Spinal cord (tissue), 10 donors: ENCODE measurements around the gene TCF15. TPM values are rescaled to one million over a fixed set of nuclear protein-coding genes. Genes with fewer than 3 reads are reported as not detected.
"Not testable (repeated sequence)": the region's sequence is repeated elsewhere in the genome, so short reads cannot be mapped to it uniquely, and the experiment has no call there.

ENCODE experiments used
- DNase-seq, 6 donors: peaks; one replicate each; pipeline versions ENCODE4 v3.0.0 to v3.0.0-alpha.2; 2013 to 2015; ENCODE audit warnings: low spot score in 6 of 6, low read depth in 4 of 6
- H3K27ac ChIP-seq: one replicate; pipeline ENCODE4 v1.5.1; 2013; ENCODE audit warnings: low read depth, low read length, control low read depth
- H3K27me3 ChIP-seq: one replicate; pipeline ENCODE4 v1.6.1; 2013; ENCODE audit warnings: low read length; ENCODE audit not compliant: control insufficient read depth, insufficient read depth
- H3K36me3 ChIP-seq: one replicate; pipeline ENCODE4 v1.6.1; 2013; ENCODE audit warnings: low read length; ENCODE audit not compliant: control insufficient read depth, insufficient read depth
- H3K4me1 ChIP-seq: one replicate; pipeline ENCODE4 v1.6.1; 2013; ENCODE audit warnings: low read length; ENCODE audit not compliant: control insufficient read depth, insufficient read depth
- H3K4me3 ChIP-seq: one replicate; pipeline ENCODE4 v1.5.1; 2013; ENCODE audit warnings: low read depth, low read length, control low read depth
- H3K9me3 ChIP-seq: one replicate; pipeline ENCODE4 v1.6.1; 2013; ENCODE audit warnings: low read length; ENCODE audit not compliant: control insufficient read depth, insufficient read depth
- WGBS: methylation state at CpG from one replicate; pipeline ENCODE4 v1.1.5; 2013; ENCODE audit warnings: missing lambda C conversion rate; ENCODE audit not compliant: insufficient coverage; 5-methylcytosine and 5-hydroxymethylcytosine counted together
- polyA plus RNA-seq, 2 donors: library from polyadenylated mRNA; unstranded; fragments of 120-200 nt; gene quantifications; one replicate each; pipeline ENCODE4 v1.2.1, GENCODE V29; 2013; ENCODE audit not compliant: insufficient read length in 2 of 2
- total RNA-seq, 2 donors: library from RNA; depleted of rRNA in 1 of 2; stranded (reverse); fragments of 120-200 nt in 1 of 2; fragments of >200 nt in 1 of 2; gene quantifications; one replicate each; pipeline versions ENCODE4 v1.2.3 to v1.2.4, GENCODE V29; 2013 to 2014
- donor health status: healthy.

Gene TCF15
- total and polyA plus RNA-seq, 4 donors: 0.40 to 1.8 (median 1.7) TPM

DNA sequence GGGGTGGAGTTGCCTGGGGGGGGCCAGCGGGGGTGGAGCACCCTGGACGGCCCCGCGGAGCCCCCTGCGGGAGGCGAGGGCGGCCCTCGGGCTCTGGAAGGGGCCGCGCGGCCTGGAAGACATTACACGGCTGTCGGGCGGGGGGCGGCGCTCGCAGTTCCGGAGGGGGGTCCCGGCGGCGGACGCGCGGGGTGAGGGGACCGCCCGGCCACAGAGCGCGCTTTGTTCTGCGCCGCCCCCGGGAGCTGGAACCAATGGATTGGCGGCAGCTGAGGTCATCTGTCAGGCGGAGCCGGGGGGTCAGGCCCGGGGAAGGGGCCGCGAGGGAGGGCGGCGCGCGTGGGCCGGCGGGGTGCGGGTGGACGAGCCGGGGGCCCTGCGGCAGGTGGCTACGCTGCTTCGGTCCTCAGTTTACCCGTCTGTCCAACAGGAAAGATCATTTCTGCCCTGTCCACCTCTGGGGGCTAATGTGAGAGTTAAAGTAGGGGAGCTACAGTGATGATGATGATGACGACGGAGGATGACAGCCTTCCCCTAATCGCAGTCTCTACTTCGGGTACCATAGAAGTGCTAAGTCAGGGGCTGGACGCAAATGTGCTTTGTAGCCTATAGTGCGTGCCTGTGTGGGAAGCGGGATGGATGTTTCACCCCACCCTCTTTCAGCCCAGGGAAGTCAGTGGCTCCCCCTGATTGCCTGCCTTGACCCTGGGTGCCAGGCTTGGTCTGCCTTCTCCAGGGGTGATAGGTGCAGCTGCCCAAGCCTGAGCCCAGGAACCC is 32.5 kb upstream of the TCF15 start:
- Histone ChIP-seq H3K4me3 (no peak overlapping the region), H3K36me3 (peaks cover 7% of the 10 kb centered on the region), H3K9me3 (no peaks in the 10 kb centered on the region), H3K4me1 (peaks cover 14% of the 10 kb centered on the region), H3K27ac (peak overlapping the region; percentile 63), H3K27me3 (no peaks in the 10 kb centered on the region)
- peak in 2 of 6 donors; percentile 76 to 77 for DNase-seq
- 3% methylated on average over 56 of the region's 57 CpGs for WGBS

DNA sequence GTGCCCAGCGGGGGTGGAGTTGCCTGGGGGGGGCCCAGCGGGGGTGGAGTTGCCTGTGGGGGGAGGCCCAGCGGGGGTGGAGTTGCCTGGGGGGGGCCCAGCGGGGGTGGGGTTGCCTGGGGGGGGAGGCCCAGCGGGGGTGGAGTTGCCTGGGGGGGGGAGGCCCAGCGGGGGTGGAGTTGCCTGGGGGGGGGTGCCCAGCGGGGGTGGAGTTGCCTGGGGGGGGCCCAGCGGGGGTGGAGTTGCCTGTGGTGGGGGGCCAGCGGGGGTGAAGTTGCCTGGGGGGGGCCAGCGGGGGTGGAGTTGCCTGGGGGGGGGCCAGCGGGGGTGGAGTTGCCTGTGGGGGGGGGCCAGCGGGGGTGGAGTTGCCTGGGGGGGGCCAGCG is 31.9 kb upstream of the TCF15 start:
- H3K36me3 ChIP-seq, DNase-seq, H3K27ac ChIP-seq, H3K9me3 ChIP-seq, H3K4me3 ChIP-seq, H3K27me3 ChIP-seq: not testable (repeated sequence)
- no CpG with 5 or more reads among the region's 13 CpGs for WGBS
- peaks cover 14% of the 10 kb centered on the region for H3K4me1 ChIP-seq

DNA sequence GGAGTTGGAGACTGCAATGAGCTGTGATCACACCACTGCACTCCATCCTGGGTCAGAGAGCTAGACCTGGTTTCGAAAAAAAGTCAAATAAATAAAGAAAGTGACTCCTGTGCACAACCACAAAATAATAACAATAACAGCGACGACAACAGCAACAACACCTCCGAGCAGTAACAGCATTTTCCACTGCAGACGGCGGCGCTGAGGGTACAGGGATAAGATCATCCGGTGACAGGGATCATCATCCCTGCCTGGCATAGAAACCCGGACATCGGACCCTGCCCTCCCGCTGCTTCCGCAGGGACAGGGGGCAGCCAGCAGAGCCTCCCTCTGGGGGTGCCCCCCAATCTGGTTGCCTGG is 31.4 kb upstream of the TCF15 start:
- Histone ChIP-seq H3K27me3 (no peaks in the 10 kb centered on the region), H3K4me3 (no peak overlapping the region), H3K9me3 (no peaks in the 10 kb centered on the region), H3K4me1 (peaks cover 14% of the 10 kb centered on the region), H3K36me3 (no peaks in the 10 kb centered on the region), H3K27ac (no peak overlapping the region)
- 41% methylated on average over 10 of the region's 12 CpGs for whole genome bisulfite sequencing
- no peak for DNase-seq

DNA sequence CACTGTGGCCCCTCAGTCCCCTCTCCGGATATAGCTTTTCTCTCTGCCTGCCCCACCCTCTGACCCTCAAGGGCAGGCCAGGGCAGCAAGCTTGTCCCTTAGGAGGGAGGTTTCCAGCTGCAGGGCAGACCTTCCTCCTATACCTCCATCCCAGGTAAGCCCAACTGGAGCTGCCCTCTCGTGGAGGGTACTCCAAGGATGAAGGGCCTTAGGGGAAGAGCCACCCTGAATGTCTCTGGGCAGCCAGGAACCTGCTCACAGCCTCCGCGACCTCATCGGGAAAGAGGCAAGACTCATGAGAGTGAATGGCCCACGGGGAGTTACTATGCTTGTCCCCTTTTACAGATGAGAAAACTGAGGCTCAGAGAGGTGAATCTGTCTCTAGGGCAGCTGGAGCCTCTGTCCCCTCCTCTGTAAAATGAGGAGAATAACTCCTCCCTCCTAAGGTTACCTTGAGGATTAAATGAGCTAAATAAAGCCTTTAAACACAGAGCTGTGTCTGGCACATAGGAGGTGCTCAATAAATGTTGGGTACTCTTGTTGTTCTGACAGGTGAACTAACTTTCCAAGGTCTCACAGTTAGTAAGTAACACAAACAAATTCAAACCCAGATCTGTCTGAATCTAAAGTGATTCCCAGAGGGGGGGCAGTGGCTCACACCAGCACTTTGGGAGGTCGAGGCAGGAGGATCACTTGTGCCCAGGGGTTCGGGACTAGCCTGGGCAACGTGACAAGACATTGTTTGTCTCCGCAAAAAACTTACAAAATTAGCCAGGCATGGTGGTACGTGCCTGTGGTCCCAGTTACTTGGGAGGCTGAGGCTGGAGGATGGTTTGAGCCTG is 30.8 kb upstream of the TCF15 start:
- H3K9me3 ChIP-seq: no peaks in the 10 kb centered on the region
- no peak overlapping the region for H3K4me3 ChIP-seq
- H3K27ac ChIP-seq: no peak overlapping the region
- 65% methylated on average over 9 of the region's 11 CpGs for WGBS
- H3K4me1 ChIP-seq: peaks cover 13% of the 10 kb centered on the region
- DNase-seq: no peak
- H3K36me3 ChIP-seq: no peaks in the 10 kb centered on the region
- H3K27me3 ChIP-seq: no peaks in the 10 kb centered on the region

DNA sequence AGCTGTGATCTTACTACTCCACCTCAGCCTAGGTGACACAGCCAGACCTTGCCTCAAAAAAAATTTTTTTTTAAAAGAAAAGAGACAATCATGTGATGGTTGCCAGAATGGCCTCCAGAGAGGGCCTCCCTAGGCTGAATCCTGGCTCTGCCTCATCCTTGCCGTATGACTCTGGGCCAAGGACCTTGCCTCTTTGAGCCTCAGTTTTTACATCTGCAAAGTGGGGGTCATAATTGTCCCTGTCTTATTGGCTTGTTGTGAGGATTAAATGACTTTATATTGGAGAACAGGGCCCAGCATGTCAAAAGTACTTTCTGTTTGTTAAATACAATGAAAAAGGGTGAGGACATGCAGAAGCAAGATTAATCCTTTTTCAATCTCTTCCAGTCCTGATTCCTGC is 28.5 kb upstream of the TCF15 start:
- Histone ChIP-seq H3K36me3 (no peaks in the 10 kb centered on the region), H3K4me1 (peaks cover 25% of the 10 kb centered on the region), H3K27me3 (no peaks in the 10 kb centered on the region), H3K9me3 (no peaks in the 10 kb centered on the region), H3K4me3 (no peak overlapping the region), H3K27ac (no peak overlapping the region)
- WGBS: 100% methylated on average over 1 of the region's 1 CpG
- DNase-seq: no peak

DNA sequence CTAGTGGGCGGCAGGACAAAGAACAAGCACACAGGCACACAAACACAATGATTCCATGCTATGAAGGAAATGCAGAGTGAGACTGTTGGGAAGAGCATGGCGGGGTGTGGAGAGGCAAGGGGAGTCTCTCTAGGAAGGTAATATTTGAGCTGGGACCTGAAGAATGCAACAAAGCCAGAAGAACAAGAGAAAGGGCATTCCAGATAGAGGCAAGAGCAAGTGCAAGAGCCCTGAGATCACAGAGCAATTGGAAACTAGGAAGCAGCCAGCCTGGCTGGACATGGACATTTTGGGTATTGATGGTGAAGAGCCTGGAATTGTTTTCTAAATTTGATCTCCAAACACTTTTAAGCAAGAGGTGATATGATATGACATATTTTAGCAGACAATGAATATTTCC is 27.4 kb upstream of the TCF15 start:
- WGBS: 83% methylated on average over 1 of the region's 2 CpGs

DNA sequence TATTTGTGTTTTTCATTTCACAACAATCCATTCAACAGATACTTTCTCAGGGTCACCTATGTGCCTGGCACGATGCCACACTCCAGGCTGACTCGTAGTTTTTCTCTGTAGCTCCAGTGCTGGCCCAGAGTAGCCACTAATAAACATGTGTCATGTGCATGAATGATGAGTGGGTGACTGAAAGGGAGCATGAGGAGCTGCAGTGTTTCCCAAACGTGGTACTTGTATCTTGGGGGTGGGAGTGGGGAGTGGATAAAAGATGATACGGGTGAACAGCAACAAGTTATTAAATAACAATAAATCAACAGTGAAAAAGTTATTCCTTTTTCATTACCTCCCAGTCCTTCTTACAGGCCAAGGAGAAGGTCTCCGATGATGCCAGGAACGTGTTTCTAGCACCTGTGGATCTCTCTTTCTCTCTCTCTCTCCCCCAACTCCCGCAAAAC is 25.8 kb upstream of the TCF15 start:
- 40% methylated on average over 3 of the region's 7 CpGs for WGBS
- Histone ChIP-seq H3K36me3 (no peaks in the 10 kb centered on the region), H3K4me3 (no peak overlapping the region), H3K27me3 (no peaks in the 10 kb centered on the region), H3K9me3 (no peaks in the 10 kb centered on the region), H3K4me1 (peaks cover 24% of the 10 kb centered on the region), H3K27ac (no peak overlapping the region)
- no peak for DNase-seq

More for the DNA sequence above, 27.4 kb upstream of the TCF15 start:
- Histone ChIP-seq H3K4me3 (no peak overlapping the region), H3K4me1 (peaks cover 24% of the 10 kb centered on the region), H3K9me3 (no peaks in the 10 kb centered on the region), H3K36me3 (no peaks in the 10 kb centered on the region), H3K27ac (no peak overlapping the region), H3K27me3 (no peaks in the 10 kb centered on the region)
- DNase-seq: no peak

DNA sequence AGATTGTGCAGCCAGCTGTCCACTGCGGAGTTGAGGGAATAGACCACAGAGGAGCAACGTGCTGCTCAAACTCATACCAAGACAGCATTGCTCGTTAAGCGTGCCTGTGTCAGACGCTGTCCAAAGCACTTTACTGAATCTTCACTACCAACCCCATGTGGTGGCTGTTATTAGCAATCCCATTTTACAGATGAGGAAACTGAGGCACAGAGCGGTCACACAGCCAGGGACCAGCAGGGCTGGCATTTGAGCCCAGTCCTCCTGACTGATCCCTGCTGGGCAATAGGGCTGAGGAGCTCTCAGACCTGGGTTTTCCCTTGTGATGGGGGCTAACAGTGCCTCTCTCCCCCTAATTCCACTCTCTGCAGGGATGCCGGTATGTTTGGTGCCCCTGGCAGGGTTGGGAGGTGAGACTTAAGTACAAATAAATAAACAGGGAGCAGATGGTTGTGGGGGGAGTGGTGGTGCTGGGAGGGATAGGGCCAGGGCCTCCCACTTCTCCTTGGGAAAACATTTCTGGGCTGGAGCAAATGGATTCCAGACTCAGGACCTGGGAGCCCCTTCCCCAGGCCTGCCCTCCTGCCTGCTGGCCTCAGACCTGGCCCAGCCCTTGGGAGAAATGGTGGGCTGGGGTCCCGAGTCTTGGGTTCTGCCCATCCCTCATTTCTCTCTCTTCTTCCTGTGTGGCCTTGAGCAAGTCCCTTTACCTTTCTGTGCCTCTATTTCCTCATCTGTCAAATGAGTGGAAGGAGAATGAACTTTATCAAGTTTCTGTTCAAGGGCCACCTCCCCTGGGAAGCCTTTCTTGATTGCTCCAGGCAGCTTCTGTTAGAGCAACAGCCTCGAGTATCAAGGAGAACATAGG is 25.2 kb upstream of the TCF15 start:
- no peak overlapping the region for H3K4me3 ChIP-seq
- DNase-seq: peak in 1 of 6 donors; percentile 9
- H3K27ac ChIP-seq: no peak overlapping the region
- H3K27me3 ChIP-seq: no peaks in the 10 kb centered on the region
- no peaks in the 10 kb centered on the region for H3K9me3 ChIP-seq
- H3K4me1 ChIP-seq: peaks cover 24% of the 10 kb centered on the region
- WGBS: 51% methylated on average over 3 of the region's 9 CpGs
- no peaks in the 10 kb centered on the region for H3K36me3 ChIP-seq

DNA sequence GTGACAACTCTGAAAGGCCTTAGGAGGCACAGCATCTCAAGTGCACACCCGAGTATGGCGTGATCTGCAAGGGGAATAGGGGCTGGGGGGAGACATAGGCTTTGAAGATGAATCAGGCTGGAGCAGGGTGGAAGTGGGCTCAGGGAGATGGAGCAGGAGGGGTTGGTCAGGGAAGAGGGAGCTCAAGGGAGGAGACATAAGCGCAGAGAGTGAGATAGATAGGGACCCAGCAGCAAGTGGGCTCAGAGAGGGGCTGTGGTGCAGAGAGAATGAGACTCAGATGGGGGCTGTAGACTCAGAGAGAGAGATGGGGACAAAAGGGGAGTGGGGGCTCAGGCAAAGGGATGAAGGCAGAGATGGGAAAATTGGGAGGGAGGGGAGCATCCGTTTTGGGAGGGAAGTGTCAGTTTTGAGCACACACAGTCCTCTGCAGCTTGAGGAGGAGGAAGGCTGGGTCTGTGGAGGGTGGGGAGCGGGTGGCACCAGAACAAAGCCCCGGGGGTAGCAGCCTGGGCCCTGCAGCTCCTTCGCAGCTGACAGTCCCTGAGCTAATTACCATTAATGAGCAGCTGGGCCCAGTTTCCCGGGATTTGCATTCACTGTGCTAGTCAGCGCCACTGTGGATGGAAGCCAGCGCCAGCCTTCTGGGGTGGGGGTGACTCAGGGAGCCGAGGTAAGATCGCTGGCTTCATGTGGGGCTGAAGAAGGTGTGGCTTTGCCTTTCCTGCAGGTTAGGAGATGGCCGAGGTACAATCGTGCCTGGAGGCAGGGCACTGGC is 24.2 kb upstream of the TCF15 start:
- Histone ChIP-seq H3K27ac (no peak overlapping the region), H3K9me3 (no peaks in the 10 kb centered on the region), H3K4me3 (no peak overlapping the region), H3K36me3 (no peaks in the 10 kb centered on the region), H3K27me3 (no peaks in the 10 kb centered on the region), H3K4me1 (peaks cover 24% of the 10 kb centered on the region)
- WGBS: 23% methylated on average over 14 of the region's 14 CpGs
- peak in 4 of 6 donors; percentile 44 to 95 (median 68) for DNase-seq
